ENCODE results near the gene MAP1LC3C.

Gene MAP1LC3C

DNA sequence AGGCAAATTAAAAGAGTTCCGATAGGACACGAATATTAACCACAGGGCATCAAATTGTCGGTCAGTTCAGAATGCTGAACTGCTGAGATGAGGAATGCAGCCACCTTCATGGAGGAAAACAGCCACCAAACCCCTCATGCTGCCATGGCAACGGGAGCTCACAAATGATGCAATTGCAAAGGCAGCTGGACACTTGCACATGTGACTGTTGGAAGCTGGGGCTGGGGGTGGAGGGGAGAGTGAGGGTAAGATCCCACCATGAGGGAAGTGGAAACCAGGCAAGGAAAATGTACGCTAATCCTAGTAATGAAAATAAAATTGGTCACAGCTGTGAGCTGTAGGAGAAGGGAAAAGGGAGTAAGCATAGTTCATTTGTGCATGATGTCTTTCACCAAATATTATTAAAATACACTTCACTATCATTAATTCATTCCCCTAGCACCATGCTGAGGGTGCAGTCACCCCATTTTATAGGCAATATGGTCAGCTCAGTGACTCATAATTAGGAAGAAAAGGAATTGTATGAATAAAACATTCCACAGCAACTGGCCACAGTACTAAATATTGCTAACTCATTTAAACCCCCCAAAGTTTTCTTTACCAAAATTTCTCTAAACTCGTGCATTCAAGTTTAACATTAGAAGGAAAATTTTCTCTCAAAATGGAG lies 26.1 kb downstream of the MAP1LC3C start:
- POLR2A ChIA-PET = no interaction called here
- DNase-seq (ENCODE audit: low read depth, low spot score) = no peak
- CTCF ChIA-PET = interaction anchor here (0.8 to 2.1 kb wide), 2 partner anchors 26 to 27 kb away, joined by 3 to 9 read pairs; partner anchors contain the start of gene MAP1LC3C
- no peak overlapping the region for H3K4me3 ChIP-seq (ENCODE audit: low read depth, low read length)
- TF ChIP-seq, protein P1, sequence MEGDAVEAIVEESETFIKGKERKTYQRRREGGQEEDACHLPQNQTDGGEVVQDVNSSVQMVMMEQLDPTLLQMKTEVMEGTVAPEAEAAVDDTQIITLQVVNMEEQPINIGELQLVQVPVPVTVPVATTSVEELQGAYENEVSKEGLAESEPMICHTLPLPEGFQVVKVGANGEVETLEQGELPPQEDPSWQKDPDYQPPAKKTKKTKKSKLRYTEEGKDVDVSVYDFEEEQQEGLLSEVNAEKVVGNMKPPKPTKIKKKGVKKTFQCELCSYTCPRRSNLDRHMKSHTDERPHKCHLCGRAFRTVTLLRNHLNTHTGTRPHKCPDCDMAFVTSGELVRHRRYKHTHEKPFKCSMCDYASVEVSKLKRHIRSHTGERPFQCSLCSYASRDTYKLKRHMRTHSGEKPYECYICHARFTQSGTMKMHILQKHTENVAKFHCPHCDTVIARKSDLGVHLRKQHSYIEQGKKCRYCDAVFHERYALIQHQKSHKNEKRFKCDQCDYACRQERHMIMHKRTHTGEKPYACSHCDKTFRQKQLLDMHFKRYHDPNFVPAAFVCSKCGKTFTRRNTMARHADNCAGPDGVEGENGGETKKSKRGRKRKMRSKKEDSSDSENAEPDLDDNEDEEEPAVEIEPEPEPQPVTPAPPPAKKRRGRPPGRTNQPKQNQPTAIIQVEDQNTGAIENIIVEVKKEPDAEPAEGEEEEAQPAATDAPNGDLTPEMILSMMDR (IDR thresholded peaks at IDR 0.05; ENCODE audit: insufficient read depth, low read length, missing control alignments) = no peak

DNA sequence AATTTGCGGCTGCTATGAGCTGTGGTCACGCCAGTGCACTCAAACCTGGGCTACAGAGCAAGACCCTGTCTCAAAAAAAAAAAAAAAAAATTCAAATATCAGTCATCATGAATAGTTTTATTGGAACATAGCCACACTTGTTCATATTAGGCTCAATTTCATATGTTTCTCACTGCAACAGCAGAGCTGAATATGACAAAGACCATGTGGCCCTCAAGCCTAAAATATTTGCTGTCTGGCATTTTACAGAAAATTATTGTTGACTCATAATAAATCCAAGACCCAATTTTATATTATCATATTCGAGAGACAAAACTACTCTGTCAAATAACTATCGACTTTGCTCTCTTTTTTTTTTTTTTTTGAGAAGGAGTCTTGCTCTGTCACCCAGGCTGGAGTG lies 30.3 kb downstream of the MAP1LC3C start:
- CTCF ChIA-PET = no interaction called here
- no peak for DNase-seq (ENCODE audit: low read depth, low spot score)
- POLR2A ChIA-PET = no interaction called here
- TF ChIP-seq, protein P1 (IDR thresholded peaks at IDR 0.05; ENCODE audit: insufficient read depth, low read length, missing control alignments) = no peak
- no peak overlapping the region for H3K4me3 ChIP-seq (ENCODE audit: low read depth, low read length)

DNA sequence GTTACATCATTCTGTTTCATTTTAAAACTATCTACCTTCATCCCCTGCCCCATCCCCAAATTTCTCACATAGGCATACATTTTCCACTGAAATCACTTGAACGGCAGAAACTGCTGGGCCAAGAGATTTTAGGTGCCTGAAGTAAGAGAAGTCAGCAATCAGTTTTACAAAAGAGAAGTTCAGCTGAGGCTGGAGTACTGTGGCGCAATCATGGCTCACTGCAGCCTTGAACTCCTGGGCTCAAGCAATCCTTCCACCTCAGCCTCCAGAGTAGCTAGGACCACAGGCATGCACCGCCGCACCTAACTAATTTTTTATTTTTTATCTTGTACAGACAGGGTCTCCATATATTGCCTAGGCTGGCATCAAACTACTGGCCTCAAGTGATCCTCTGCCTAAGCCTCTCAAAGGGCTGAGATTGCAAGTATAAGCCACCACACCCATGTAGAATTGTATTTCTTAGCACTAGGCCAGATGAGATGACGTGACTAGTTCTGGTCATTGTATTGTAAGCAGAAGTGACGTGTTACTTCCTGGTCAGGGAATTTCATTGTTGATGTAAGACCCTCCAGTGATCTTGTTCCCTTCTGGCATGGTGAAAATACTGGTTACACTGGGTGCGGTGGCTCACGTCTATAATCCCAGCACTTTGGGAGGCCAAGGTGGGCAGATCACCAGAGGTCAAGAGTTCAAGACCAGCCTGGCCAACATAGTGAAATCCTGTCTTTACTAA lies 34.2 kb downstream of the MAP1LC3C start:
- TF ChIP-seq, protein P1 (IDR thresholded peaks at IDR 0.05; ENCODE audit: insufficient read depth, low read length, missing control alignments) = no peak
- ChIA-PET CTCF (no interaction called here), POLR2A (no interaction called here)
- no peak overlapping the region for H3K4me3 ChIP-seq (ENCODE audit: low read depth, low read length)
- DNase-seq (ENCODE audit: low read depth, low spot score) = no peak

DNA sequence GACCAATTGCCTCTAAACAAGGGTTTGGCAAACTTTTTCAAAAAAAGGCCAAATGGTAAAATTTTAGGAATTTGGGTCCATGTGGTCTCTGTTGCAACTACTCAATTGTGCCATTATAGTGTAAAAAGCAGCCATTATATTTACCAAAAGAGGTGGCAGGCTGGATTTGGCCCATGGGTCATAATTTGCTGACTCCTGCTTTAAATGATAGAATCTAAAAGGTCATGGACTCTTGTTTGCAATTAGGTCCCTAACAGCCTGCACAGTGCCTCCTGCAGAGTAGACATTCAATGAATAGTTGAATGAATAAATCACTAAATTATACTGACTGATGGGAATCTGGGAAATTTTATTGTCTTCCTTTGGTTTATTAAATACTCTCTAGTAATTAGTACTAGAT lies 35.2 kb downstream of the MAP1LC3C start:
- ChIA-PET CTCF (no interaction called here), POLR2A (interaction anchor here (0.7 kb wide), 1 partner anchor 973 kb away, joined by 3 read pairs; no protein-coding TSS in a partner anchor)
- no peak for DNase-seq (ENCODE audit: low read depth, low spot score)

DNA sequence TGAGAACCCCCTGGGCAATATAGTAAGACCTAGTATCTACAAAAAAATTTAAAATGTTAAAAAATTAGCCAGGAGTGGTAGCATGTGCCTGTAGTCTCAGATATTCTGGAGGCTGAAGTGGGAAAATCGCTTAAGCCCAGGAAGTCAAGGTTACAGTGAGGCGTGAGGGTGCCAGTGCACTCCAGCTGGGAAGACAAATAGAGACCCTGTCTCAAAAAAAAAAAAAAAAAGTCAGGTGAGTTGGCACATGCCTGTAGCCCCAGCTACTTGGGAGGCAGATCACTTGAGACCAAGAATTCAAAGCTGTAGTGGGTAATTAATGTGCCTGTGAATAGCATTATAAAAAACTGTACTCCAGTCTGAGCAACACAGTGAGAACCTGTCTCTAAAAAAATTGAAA lies 36.7 kb downstream of the MAP1LC3C start:
- TF ChIP-seq, protein P1 (IDR thresholded peaks at IDR 0.05; ENCODE audit: insufficient read depth, low read length, missing control alignments) = no peak
- POLR2A ChIA-PET = no interaction called here
- no peak for DNase-seq (ENCODE audit: low read depth, low spot score)
- no peak overlapping the region for H3K4me3 ChIP-seq (ENCODE audit: low read depth, low read length)
- CTCF ChIA-PET = no interaction called here

More for the DNA sequence above, 35.2 kb downstream of the MAP1LC3C start:
- H3K4me3 ChIP-seq (ENCODE audit: low read depth, low read length) = no peak overlapping the region
- TF ChIP-seq, protein P1 (IDR thresholded peaks at IDR 0.05; ENCODE audit: insufficient read depth, low read length, missing control alignments) = no peak

DNA sequence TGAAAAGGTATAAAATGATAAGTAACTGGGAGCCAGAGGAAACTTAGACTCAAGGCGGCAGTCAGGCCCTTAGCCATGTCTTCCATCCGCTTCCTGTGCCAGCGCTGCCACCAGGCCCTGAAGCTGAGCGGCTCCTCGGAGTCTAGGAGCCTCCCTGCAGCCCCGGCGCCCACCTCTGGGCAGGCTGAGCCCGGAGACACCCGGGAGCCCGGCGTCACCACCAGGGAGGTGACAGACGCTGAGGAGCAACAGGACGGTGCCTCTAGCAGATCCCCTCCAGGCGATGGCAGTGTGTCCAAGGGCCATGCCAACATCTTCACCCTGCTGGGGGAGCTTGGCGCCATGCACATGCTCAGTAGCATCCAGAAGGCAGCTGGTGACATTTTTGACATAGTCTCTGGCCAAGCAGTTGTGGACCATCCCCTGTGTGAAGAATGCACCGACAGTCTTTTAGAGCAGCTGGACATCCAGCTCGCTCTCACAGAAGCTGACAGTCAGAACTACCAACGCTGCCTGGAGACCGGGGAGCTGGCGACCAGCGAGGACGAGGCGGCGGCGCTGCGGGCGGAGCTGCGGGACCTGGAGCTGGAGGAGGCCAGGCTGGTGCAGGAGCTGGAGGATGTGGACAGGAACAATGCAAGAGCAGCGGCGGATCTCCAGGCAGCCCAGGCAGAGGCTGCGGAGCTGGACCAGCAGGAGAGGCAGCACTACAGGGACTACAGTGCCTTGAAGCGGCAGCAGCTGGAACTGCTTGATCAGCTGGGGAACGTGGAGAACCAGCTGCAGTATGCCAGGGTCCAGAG lies 41.0 kb downstream of the MAP1LC3C start, which contains the start of gene BECN2:
TSS of gene BECN2 (plus strand) at position 76 of the 803 bp plus-strand sequence. CDS start at position 76, 0 bp downstream.
- CTCF ChIA-PET = no interaction called here
- POLR2A ChIA-PET = no interaction called here
- TF ChIP-seq, protein P1 (IDR thresholded peaks at IDR 0.05; ENCODE audit: insufficient read depth, low read length, missing control alignments) = no peak

More for the DNA sequence above, 41.0 kb downstream of the MAP1LC3C start, which contains the start of gene BECN2:
- no peak for DNase-seq (ENCODE audit: low read depth, low spot score)
- H3K4me3 ChIP-seq (ENCODE audit: low read depth, low read length) = no peak within 1 kb of the TSS

All from AG04449 (cell line).